Measurements from ENCODE around the gene INCA1. TPM values are rescaled to one million over a fixed set of nuclear protein-coding genes. Genes with fewer than 3 reads are reported as not detected.
A peak's percentile ranks its signal among the peaks of the same experiment; 100 is the strongest.

The INCA1 gene
- total and polyA plus RNA-seq, 10 donors = 1.1 to 5.8 (median 1.8) TPM

- no peaks in the 10 kb centered on the region for H3K27me3 ChIP-seq (replicated peaks in 1 of 7)
- TF ChIP-seq POLR2AphosphoS5 (IDR thresholded peaks at IDR 0.05) (peak; percentile 93 to 94 (median 93)), POLR2A (IDR thresholded peaks at IDR 0.05) (peak; percentile 53 to 90 (median 82)), CTCF (IDR thresholded peaks at IDR 0.05 in 8 of 11, conservative IDR thresholded peaks at IDR 0.05 in 3 of 11) (peak in 1 of 11 experiments; percentile 9)
- WGBS, 5 donors = 0 to 1% (median 0%) methylated on average over 12 to 59 of the region's 59 CpGs
- peak within 1 kb of the TSS; percentile 78 to 100 (median 98) for H3K4me3 ChIP-seq
- H3K27ac ChIP-seq = peak within 1 kb of the TSS; percentile 94 to 99 (median 98)
- peaks cover 44 to 72% (median 54%) of the 10 kb centered on the region in 6 donors for H3K4me1 ChIP-seq
- no peaks in the 10 kb centered on the region for H3K9me3 ChIP-seq
- intact Hi-C loops (cut with DNase I; ENCODE audit: low total_unique reads) = no loop called here
- peaks cover 0 to 40% (median 31%) of the 10 kb centered on the region in 6 donors for H3K36me3 ChIP-seq
- peak; percentile 96 for DNase-seq
These were observed 49.0 kb downstream of the INCA1 start, which contains the start of gene PFN1 for GRCh38 chr17:4948166-4948930. PFN1 (minus strand) TSS chr17:4948530; CDS start chr17:4948394, 136 bp downstream.

- Histone ChIP-seq H3K4me1 (peaks cover 49 to 80% (median 62%) of the 10 kb centered on the region in 6 donors), H3K27ac (peak overlapping the region; percentile 94 to 99 (median 98)), H3K36me3 (peaks cover 0 to 47% (median 38%) of the 10 kb centered on the region in 6 donors), H3K9me3 (no peaks in the 10 kb centered on the region), H3K4me3 (peak overlapping the region; percentile 78 to 100 (median 98)), H3K27me3 (replicated peaks in 1 of 7) (no peaks in the 10 kb centered on the region)
- DNase-seq = peak; percentile 96
- intact Hi-C loops (cut with DNase I; ENCODE audit: low total_unique reads) = no loop called here
- TF ChIP-seq CTCF (IDR thresholded peaks at IDR 0.05 in 8 of 11, conservative IDR thresholded peaks at IDR 0.05 in 3 of 11) (no peak), POLR2A (IDR thresholded peaks at IDR 0.05) (peak in 1 of 3 donors; percentile 13), POLR2AphosphoS5 (IDR thresholded peaks at IDR 0.05) (peak in 1 of 3 donors; percentile 85)
- 0 to 1% (median 0%) methylated on average over 19 to 56 of the region's 56 CpGs for WGBS, 5 donors
These were observed 49.7 kb downstream of the INCA1 start for GRCh38 chr17:4947411-4948165.

GRCh38 chr17:4947010-4947410, 50.3 kb downstream of the INCA1 start:
- H3K4me1 ChIP-seq = peaks cover 55 to 86% (median 68%) of the 10 kb centered on the region in 6 donors
- intact Hi-C loops (cut with DNase I; ENCODE audit: low total_unique reads) = no loop called here
- peak overlapping the region; percentile 78 to 100 (median 98) for H3K4me3 ChIP-seq
- no peaks in the 10 kb centered on the region for H3K9me3 ChIP-seq
- WGBS, 5 donors = 0 to 2% (median 0%) methylated on average over 7 of the region's 7 CpGs
- DNase-seq = no peak
- no peaks in the 10 kb centered on the region for H3K27me3 ChIP-seq (replicated peaks in 1 of 7)
- peaks cover 0 to 53% (median 42%) of the 10 kb centered on the region in 6 donors for H3K36me3 ChIP-seq
- H3K27ac ChIP-seq = peak overlapping the region; percentile 94 to 99 (median 98)
- TF ChIP-seq POLR2A (IDR thresholded peaks at IDR 0.05) (no peak), POLR2AphosphoS5 (IDR thresholded peaks at IDR 0.05) (no peak), CTCF (IDR thresholded peaks at IDR 0.05 in 8 of 11, conservative IDR thresholded peaks at IDR 0.05 in 3 of 11) (no peak)
